ENCODE measurements around the gene TMEM181.

GRCh38 chr6:158529629-158530028 is 30.3 kb upstream of the TMEM181 start:
- TF ChIP-seq POLR2AphosphoS5 (IDR thresholded peaks at IDR 0.05): no peak
- TF ChIP-seq, protein P1, sequence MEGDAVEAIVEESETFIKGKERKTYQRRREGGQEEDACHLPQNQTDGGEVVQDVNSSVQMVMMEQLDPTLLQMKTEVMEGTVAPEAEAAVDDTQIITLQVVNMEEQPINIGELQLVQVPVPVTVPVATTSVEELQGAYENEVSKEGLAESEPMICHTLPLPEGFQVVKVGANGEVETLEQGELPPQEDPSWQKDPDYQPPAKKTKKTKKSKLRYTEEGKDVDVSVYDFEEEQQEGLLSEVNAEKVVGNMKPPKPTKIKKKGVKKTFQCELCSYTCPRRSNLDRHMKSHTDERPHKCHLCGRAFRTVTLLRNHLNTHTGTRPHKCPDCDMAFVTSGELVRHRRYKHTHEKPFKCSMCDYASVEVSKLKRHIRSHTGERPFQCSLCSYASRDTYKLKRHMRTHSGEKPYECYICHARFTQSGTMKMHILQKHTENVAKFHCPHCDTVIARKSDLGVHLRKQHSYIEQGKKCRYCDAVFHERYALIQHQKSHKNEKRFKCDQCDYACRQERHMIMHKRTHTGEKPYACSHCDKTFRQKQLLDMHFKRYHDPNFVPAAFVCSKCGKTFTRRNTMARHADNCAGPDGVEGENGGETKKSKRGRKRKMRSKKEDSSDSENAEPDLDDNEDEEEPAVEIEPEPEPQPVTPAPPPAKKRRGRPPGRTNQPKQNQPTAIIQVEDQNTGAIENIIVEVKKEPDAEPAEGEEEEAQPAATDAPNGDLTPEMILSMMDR (IDR thresholded peaks at IDR 0.05): no peak

Data from breast epithelium (tissue), 3 donors.